Right lobe of liver (tissue), 6 donors: Measurements from ENCODE around the gene SMOC1. TPM values are rescaled to one million over a fixed set of nuclear protein-coding genes. Genes with fewer than 3 reads are reported as not detected.
A peak's percentile ranks its signal among the peaks of the same experiment; 100 is the strongest.

Experiments
- ATAC-seq, 4 donors: fragments of 200-7000 bp; cut with Tn5 transposase; one replicate each; pipeline ENCODE4 v1.9.1; 2020; ENCODE audit warnings: mild to moderate bottlenecking in 4 of 4, moderate library complexity in 4 of 4
- DNase-seq, 3 donors: peaks; one replicate each; pipeline ENCODE4 v3.0.0-alpha.2; 2020
- H3K27ac ChIP-seq, 3 donors: fragments of 200-600 bp; one replicate each; pipeline ENCODE4 v1.8.0; 2022
- H3K27me3 ChIP-seq, 2 donors: fragments of 200-600 bp; one replicate each; pipeline ENCODE4 v1.8.0; 2022
- H3K36me3 ChIP-seq, 4 donors: fragments of 200-600 bp; sonication (generic) in 1 of 4; one replicate each; pipeline versions ENCODE4 v1.5.1 to v1.8.0; 2017 to 2022; ENCODE audit warnings: control low read depth in 1 of 4
- H3K4me1 ChIP-seq, 4 donors: fragments of 200-600 bp; sonication (generic) in 1 of 4; one replicate each; pipeline versions ENCODE4 v1.5.1 to v1.8.0; 2017 to 2022; ENCODE audit warnings: control low read depth in 1 of 4
- H3K4me3 ChIP-seq, 3 donors: fragments of 200-600 bp; one replicate each; pipeline ENCODE4 v1.8.0; 2022
- H3K9me3 ChIP-seq, 4 donors: fragments of 200-600 bp; sonication (generic) in 1 of 4; one replicate each; pipeline versions ENCODE4 v1.5.1 to v1.8.0; 2017 to 2022; ENCODE audit warnings: control low read depth in 1 of 4
- CTCF ChIP-seq, 4 donors: fragments of 200-600 bp in 3 of 4; fragments of 450-650 bp in 1 of 4; IDR thresholded peaks; one replicate each; pipeline versions ENCODE4 v1.5.1 to v1.8.0; 2016 to 2022; ENCODE audit warnings: antibody characterized with exemption in 4 of 4, mild to moderate bottlenecking in 2 of 4
- POLR2A ChIP-seq: fragments of 450-650 bp; IDR thresholded peaks from one replicate; pipeline ENCODE4 v1.6.1; 2017; ENCODE audit warnings: antibody characterized with exemption, mild to moderate bottlenecking
- WGBS: methylation state at CpG from one replicate; pipeline ENCODE4 v1.1.6; 2018; ENCODE audit warnings: low coverage, low lambda C conversion rate; ENCODE audit not compliant: insufficient coverage; ENCODE audit errors: missing lambda C conversion rate; 5-methylcytosine and 5-hydroxymethylcytosine counted together
- intact Hi-C, 2 donors: fragments of 100-400 bp; cut with DNase I; formaldehyde crosslinking; loops; one replicate each; pipeline versions ENCODE4 v1.11.2 to v1.14.1; 2022
- total RNA-seq, 6 experiments: library from RNA; depleted of rRNA in 2 of 6; stranded (reverse); fragments of >200 nt in 2 of 6; fragmentation: NEBNext Ultra II Directional in 3 of 6; extraction: Animal tissue kit (Norgen Biotek cat#: 25700) in 3 of 6; gene quantifications; one replicate each; pipeline versions ENCODE4 v1.1.0 to v1.2.4, GENCODE V29; 2016 to 2023
- donor health status: DM: no; HTN: yes; CAD: no.
- donor health status: DM: no; HTN: no; CAD: no.
- donor health status: DM: no; HTN: no; CAD: no.
- donor health status: DM: no; HTN: yes; CAD: no.
- donor health status: DM: no; HTN: yes; CAD: no.

SMOC1 gene
- total RNA-seq, 6 experiments from 2014 or later: 22.3 to 88.5 (median 45.4) TPM

GRCh38 chr14:69953266-69953915 lies 74.2 kb downstream of the SMOC1 start:
- H3K27ac ChIP-seq: no peak overlapping the region
- DNase-seq: no peak

GRCh38 chr14:69955855-69956845 lies 76.9 kb downstream of the SMOC1 start:
- no peaks in the 10 kb centered on the region for H3K27me3 ChIP-seq
- WGBS: 70% methylated on average over 11 of the region's 11 CpGs
- no peak for TF ChIP-seq CTCF (IDR thresholded peaks at IDR 0.05)
- no peak for TF ChIP-seq POLR2A
- H3K36me3 ChIP-seq: peaks cover 0 to 6% (median 0%) of the 10 kb centered on the region in 4 donors
- intact Hi-C loops: no loop called here
- H3K4me1 ChIP-seq: peaks cover 0 to 5% (median 0%) of the 10 kb centered on the region in 4 donors
- DNase-seq: no peak
- ATAC-seq: peak; percentile 50 to 76 (median 66)
- no peaks in the 10 kb centered on the region for H3K9me3 ChIP-seq
- peak overlapping the region in 2 of 3 donors; percentile 47 to 50 for H3K27ac ChIP-seq
- no peak overlapping the region for H3K4me3 ChIP-seq

More at GRCh38 chr14:69953266-69953915, 74.2 kb downstream of the SMOC1 start:
- Histone ChIP-seq H3K27me3 (no peaks in the 10 kb centered on the region), H3K9me3 (no peaks in the 10 kb centered on the region), H3K4me1 (peaks cover 0 to 14% (median 5%) of the 10 kb centered on the region in 4 donors), H3K36me3 (peaks cover 0 to 6% (median 0%) of the 10 kb centered on the region in 4 donors), H3K4me3 (no peak overlapping the region)
- no peak for TF ChIP-seq POLR2A
- no peak for TF ChIP-seq CTCF (IDR thresholded peaks at IDR 0.05)
- WGBS: 61% methylated on average over 2 of the region's 16 CpGs
- intact Hi-C loops: no loop called here
- no peak for ATAC-seq

- ATAC-seq (no peak), DNase-seq (no peak)
- Histone ChIP-seq H3K27me3 (no peaks in the 10 kb centered on the region), H3K4me3 (no peak overlapping the region), H3K4me1 (no peaks in the 10 kb centered on the region), H3K27ac (no peak overlapping the region), H3K9me3 (no peaks in the 10 kb centered on the region), H3K36me3 (peaks cover 0 to 6% (median 0%) of the 10 kb centered on the region in 4 donors)
- no peak for TF ChIP-seq POLR2A
- no peak for TF ChIP-seq CTCF (IDR thresholded peaks at IDR 0.05)
- WGBS: 100% methylated on average over 3 of the region's 3 CpGs
- intact Hi-C loops: no loop called here
Measured at GRCh38 chr14:69956970-69957369, 77.8 kb downstream of the SMOC1 start.

GRCh38 chr14:69957986-69958385 lies 78.8 kb downstream of the SMOC1 start:
- DNase-seq (no peak), ATAC-seq (no peak)
- intact Hi-C loops: no loop called here
- TF ChIP-seq POLR2A (no peak), CTCF (IDR thresholded peaks at IDR 0.05) (no peak)
- H3K4me1 ChIP-seq: no peaks in the 10 kb centered on the region
- H3K4me3 ChIP-seq: no peak overlapping the region
- H3K27me3 ChIP-seq: no peaks in the 10 kb centered on the region
- H3K27ac ChIP-seq: no peak overlapping the region
- 96% methylated on average over 1 of the region's 1 CpG for WGBS
- peaks cover 0 to 6% (median 0%) of the 10 kb centered on the region in 4 donors for H3K36me3 ChIP-seq
- H3K9me3 ChIP-seq: no peaks in the 10 kb centered on the region
